Lower leg skin (tissue), 4 donors: ENCODE measurements around the gene CNN3. TPM values are rescaled to one million over a fixed set of nuclear protein-coding genes. Genes with fewer than 3 reads are reported as not detected.

Experiments used
- DNase-seq, 2 donors: peaks; one replicate each; pipeline ENCODE4 v3.0.0-alpha.2; 2019; ENCODE audit warnings: low spot score in 2 of 2
- H3K4me3 ChIP-seq: fragments of 200-600 bp; sonication (generic); 2 replicates; pipeline ENCODE4 v1.5.1; 2017; ENCODE audit warnings: mild to moderate bottlenecking, low read depth; ENCODE audit not compliant: poor library complexity, severe bottlenecking
- CTCF ChIP-seq, 3 donors: fragments of 450-650 bp; IDR thresholded peaks; one replicate each; pipeline ENCODE4 v1.5.1; 2016; ENCODE audit warnings: antibody characterized with exemption in 3 of 3, mild to moderate bottlenecking in 3 of 3, moderate library complexity in 2 of 3
- POLR2A ChIP-seq, 2 donors: fragments of 450-650 bp; IDR thresholded peaks; one replicate each; pipeline ENCODE4 v1.6.1; 2016 to 2017; ENCODE audit warnings: antibody characterized with exemption in 2 of 2, mild to moderate bottlenecking in 1 of 2, moderate library complexity in 1 of 2
- whole genome bisulfite sequencing, 2 donors: methylation state at CpG; one replicate each; pipeline ENCODE4 v1.1.5; 2018; 5-methylcytosine and 5-hydroxymethylcytosine counted together
- intact Hi-C: fragments of 100-400 bp; cut with DNase I; formaldehyde crosslinking; loops from one replicate; pipeline ENCODE4 v1.15.0; 2023; ENCODE audit warnings: low total_unique reads
- total RNA-seq, 4 donors: library from RNA; depleted of rRNA; stranded (reverse); fragments of >200 nt; gene quantifications; one replicate each; pipeline ENCODE4 v1.1.0, GENCODE V29; 2016

Gene CNN3
- total RNA-seq, 4 donors from 2014 or later: 30.7 to 94.3 (median 47.8) TPM

GRCh38 chr1:94864821-94865220, 62.1 kb downstream of the CNN3 start:
- intact Hi-C loops: no loop called here
- WGBS, 2 donors: 23 to 36% methylated on average over 9 of the region's 9 CpGs
- peak; percentile 29 to 68 for DNase-seq
- no peak overlapping the region for H3K4me3 ChIP-seq
- TF ChIP-seq POLR2A (IDR thresholded peaks at IDR 0.05): no peak
- no peak for TF ChIP-seq CTCF (IDR thresholded peaks at IDR 0.05)

- peak; percentile 72 to 85 for DNase-seq
- intact Hi-C loops: no loop called here
- 15 to 20% methylated on average over 4 of the region's 4 CpGs for WGBS, 2 donors
Measured at GRCh38 chr1:94863919-94864318, 63.0 kb downstream of the CNN3 start.

GRCh38 chr1:94863297-94863911, 63.5 kb downstream of the CNN3 start:
- DNase-seq: peak in 1 of 2 donors; percentile 32
- no peak overlapping the region for H3K4me3 ChIP-seq
- 0 to 2% methylated on average over 2 of the region's 2 CpGs for WGBS, 2 donors
- TF ChIP-seq CTCF (IDR thresholded peaks at IDR 0.05) (no peak), POLR2A (IDR thresholded peaks at IDR 0.05) (no peak)
- intact Hi-C loops: no loop called here

More at GRCh38 chr1:94863919-94864318, 63.0 kb downstream of the CNN3 start:
- no peak for TF ChIP-seq CTCF (IDR thresholded peaks at IDR 0.05)
- no peak for TF ChIP-seq POLR2A (IDR thresholded peaks at IDR 0.05)
- no peak overlapping the region for H3K4me3 ChIP-seq

GRCh38 chr1:94862718-94863117, 64.2 kb downstream of the CNN3 start:
- no peak overlapping the region for H3K4me3 ChIP-seq
- DNase-seq: no peak
- intact Hi-C loops: no loop called here
- TF ChIP-seq CTCF (IDR thresholded peaks at IDR 0.05): no peak
- TF ChIP-seq POLR2A (IDR thresholded peaks at IDR 0.05): no peak
- 57 to 58% methylated on average over 2 of the region's 2 CpGs for WGBS, 2 donors

- intact Hi-C loops: loop anchor here (10.0 kb wide), 1 partner anchor 66 kb away; the partner anchor contains the start of gene CNN3
- DNase-seq: no peak
- 79 to 86% methylated on average over 2 of the region's 2 CpGs for WGBS, 2 donors
- TF ChIP-seq CTCF (IDR thresholded peaks at IDR 0.05) (no peak), POLR2A (IDR thresholded peaks at IDR 0.05) (no peak)
- H3K4me3 ChIP-seq: no peak overlapping the region
Measured at GRCh38 chr1:94859174-94859573, 67.7 kb downstream of the CNN3 start.

- DNase-seq: no peak
- TF ChIP-seq CTCF (IDR thresholded peaks at IDR 0.05) (no peak), POLR2A (IDR thresholded peaks at IDR 0.05) (no peak)
- WGBS, 2 donors: 71 to 83% methylated on average over 2 of the region's 2 CpGs
- intact Hi-C loops: loop anchor here (10.0 kb wide), 1 partner anchor 67 kb away; the partner anchor contains the start of gene CNN3
- H3K4me3 ChIP-seq: no peak overlapping the region
Measured at GRCh38 chr1:94858276-94858675, 68.6 kb downstream of the CNN3 start.
